ENCODE measurements around the gene ZBTB20.
A peak's percentile ranks its signal among the peaks of the same experiment; 100 is the strongest.
"Not testable (repeated sequence)": the region's sequence is repeated elsewhere in the genome, so short reads cannot be mapped to it uniquely, and the experiment has no call there.

The ZBTB20 gene

GRCh38 chr3:114709102-114709501 is 438.0 kb downstream of the ZBTB20 start:
- DNase-seq, result no peak

DNA sequence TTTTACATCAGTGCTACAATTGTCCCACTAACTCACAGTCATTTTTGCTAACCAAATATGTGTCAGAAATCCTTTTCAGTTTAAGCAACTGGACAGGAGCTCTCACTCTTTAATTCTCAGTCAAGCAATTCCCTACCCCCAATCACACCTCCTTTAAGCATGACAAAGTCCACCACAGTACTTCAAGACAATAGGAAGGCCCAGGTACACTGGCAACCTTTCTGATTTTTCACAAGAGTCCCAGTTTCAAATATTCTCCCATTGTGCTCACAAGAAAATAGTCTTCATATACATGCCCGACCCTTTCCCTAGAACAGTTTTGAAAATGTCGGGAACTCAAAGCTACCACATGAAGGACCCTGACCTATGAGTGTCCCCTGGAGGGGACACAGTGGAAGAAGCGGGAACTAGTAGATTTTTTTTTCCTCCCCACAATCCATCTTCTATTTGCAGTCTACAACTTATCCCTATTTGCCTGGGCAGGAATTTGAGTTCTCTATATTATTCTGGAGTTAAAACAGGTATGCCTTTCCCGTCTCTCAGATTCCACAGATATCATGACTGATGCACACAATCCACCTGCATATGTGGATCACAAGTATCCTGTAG is 439.7 kb downstream of the ZBTB20 start:
- DNase-seq, result no peak

DNA sequence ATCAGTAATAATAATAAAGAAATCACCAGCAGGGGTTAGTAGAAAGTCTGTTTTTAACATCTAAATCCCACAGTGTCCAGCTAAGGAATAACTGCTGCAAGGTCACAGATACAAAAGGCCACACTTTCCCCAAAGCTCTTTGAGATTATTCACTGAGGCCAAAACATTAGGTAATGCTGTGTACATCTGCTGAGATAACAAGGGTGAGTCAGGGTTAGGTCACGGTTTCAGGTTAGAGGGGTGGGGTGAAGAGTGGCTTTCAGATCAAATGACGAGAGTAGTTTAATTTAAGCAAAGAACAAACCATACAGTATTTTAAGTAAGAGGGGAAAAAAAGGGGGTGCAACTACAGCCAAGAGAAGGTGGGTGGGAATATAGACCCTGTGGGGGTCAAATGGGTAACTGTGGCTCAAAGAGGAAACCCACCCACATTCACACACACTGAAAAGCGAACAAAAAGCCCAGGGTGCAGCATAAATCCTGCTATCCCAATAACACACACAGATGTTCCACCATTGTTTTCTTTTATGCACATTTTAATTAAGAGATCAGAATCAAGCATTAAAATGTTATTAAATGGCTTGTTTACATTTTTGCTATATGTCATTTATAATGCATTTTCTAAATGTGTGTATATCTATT is 440.4 kb downstream of the ZBTB20 start:
- DNase-seq, result peak; percentile 17

DNA sequence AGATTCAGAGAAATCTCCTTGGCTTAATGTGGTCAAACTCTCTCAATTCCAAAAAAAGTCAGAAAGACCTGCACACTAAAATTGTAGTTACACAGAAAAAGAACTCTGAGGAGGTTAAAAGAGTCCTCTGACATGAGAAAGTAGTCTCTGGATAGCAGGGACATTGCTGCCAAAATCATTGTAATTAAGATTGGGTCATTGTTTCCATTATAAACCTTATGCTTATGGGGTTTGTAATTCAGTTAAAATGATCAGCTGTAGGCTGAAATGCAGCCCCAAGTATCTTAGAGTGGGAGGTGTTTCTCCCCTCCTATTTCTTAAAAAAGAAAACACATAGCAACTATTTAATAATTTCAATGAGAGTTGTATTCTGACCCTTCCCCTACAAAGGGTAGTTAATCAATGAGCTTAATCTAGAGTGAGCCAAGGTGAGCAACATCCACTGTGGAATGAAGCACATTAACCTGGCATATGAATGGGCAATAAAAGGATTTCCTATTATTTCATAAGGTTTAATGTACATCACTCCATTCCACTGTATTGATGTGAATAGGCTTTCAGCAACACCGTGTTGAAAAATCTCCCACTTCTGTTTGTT is 446.4 kb downstream of the ZBTB20 start:
- no peak for DNase-seq

- DNase-seq, result no peak
Measured at GRCh38 chr3:114698146-114699105, 448.7 kb downstream of the ZBTB20 start.

GRCh38 chr3:114697401-114697800 is 449.7 kb downstream of the ZBTB20 start:
- no peak for DNase-seq

DNA sequence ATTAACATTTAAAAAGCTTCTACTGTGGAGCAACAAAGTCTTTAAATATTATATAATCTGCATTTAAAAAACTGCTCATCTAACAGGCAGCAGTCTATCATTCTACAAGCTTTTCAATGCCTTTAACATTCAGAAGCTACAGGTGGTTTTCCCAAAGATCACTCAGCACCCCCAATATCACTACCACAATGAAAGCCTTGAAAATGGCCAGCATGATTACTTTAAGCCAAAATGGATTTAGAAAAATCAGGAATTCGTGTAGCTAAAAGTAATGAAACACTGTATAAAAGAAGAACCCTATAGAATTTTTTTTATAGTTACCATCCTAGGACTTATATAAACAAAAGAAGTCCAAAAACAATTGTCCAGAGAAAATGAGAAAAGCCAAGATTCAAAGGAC is 452.8 kb downstream of the ZBTB20 start:
- DNase-seq, result no peak

- DNase-seq, result no peak
Measured at GRCh38 chr3:114691871-114692270, 455.2 kb downstream of the ZBTB20 start.

DNA sequence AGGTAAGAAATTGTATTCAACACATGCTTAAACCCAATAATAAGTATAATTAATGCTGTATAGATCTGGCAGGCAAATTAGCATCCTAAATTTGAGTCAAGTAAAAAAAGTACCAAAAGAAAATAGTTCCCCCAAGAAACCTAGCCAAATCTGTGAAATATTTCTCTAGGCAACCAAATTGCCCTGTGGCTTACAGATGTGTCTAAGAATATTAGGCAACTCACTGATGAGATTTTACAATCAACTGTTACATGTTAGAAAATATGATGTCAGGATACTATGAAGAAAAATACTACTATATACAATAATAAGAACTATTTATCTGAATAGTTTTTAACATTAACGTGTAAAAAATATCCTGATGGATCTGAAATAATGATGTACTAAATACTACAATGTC is 456.2 kb downstream of the ZBTB20 start:
- DNase-seq, result no peak

DNA sequence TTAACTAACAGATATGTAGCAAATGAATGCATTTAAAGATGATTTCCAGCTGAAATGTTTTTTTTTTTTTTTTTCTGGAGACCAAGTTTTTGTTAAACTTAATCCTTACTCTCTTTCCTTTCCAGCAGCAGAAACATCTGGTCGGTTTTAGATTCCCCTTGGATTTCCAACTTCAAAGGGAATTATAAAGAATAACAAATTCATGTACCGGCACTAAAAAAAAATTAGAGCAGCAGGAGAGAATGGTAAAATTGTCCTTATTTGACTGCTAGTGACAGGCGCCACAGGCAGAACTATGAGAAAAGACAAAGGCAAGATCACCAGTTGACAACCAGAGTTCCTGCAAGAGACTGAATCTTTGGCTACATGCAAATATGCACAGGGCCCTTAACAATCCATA is 459.9 kb downstream of the ZBTB20 start:
- DNase-seq, result no peak

DNA sequence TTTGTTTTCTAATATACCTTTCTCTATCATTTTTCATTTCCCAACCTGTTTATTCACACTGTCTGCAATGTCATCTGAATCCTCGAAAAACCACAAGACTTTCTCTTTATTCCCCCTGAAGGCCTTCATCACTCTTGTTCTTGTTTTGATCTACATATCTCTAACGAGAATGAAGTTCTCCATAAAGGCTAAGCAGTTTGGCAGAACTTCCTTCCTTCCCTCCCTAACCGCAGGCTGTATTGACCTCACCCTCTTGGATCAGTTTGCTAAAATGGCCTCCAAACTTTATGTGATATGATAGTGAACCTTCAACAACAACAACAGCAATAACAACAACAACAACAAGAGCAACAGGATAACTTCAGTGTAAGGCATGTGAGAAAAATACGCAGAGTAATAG is 460.5 kb downstream of the ZBTB20 start:
- no peak for DNase-seq

DNA sequence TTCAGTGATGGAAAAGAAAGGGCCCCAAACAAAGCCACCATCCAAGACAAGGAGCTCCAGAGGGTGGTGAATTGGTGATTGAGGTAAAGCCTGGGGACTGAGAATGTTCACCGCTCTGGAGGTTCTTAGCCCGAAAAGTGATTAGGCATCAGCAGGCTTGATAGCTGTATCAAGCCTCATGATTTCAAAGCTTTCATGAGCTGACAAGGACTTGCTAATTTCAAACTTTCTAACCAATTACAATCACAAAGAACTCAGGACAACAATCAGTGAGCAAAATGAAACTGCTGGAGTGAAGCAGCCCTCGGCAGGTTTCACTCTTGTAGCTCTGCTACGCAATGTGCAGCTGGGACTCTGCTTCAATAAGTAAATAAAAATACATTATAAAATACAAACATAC is 461.9 kb downstream of the ZBTB20 start:
- no peak for DNase-seq

- no peak for DNase-seq
Measured at GRCh38 chr3:114680299-114680698, 466.8 kb downstream of the ZBTB20 start.

GRCh38 chr3:114679773-114680172 is 467.3 kb downstream of the ZBTB20 start:
- not testable (repeated sequence) for DNase-seq

DNA sequence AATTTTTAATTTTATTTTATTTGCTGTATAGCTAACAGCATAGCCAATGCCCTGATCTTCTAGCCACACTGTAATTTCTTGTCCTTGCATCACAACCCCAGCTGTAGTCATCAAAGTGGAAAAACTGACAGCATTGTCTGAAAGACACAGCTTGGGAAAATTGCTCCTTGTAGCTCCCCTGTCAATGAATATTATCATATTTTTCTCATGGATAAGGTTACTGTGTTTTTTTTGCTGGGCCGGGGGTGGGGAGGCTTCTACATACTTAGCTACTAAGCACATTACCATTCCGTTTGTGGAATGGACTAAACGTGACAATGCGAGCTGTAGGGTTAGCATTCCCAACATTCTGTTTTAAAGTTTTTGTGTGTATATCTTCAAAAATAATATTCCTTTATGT is 472.0 kb downstream of the ZBTB20 start:
- DNase-seq, result no peak

- DNase-seq, result no peak
Measured at GRCh38 chr3:114674036-114674435, 473.1 kb downstream of the ZBTB20 start.

- no peak for DNase-seq
Measured at GRCh38 chr3:114673481-114673880, 473.6 kb downstream of the ZBTB20 start.

DNA sequence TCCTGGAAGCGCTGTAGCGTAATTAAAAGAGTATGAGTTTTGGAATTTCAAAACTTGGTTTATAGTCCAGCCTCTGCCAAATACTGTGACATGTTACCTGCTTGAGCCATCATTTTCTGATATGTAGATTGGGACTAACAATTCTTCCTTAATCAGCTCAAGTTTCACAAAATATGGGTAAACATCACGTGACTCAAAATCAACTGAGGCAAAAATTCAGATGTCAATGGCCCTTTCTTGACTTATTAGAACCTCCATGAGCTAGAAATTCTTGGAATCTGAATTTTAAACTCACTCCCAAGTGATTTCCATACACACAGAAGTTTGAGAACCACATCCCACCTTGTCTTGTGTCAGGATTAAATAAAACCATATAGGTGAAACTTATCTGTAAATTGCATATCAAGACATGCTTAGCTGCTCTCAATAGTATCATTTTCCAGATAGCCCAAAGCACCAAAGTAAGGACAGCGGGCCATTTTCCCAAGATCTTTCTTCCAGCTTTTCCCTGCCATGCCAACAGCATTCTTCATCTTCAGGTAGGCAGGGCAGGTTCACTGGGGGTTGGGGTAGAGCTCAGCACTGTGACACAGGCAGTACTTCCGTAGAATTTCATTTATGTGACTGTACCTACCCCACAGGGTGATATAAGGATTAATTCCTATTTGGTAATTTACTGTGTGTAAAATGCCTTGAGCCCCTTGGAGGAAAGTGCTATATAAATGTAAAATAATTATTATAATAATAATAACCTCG is 474.2 kb downstream of the ZBTB20 start:
- DNase-seq, result no peak

GRCh38 chr3:114671741-114672510 is 475.2 kb downstream of the ZBTB20 start:
- DNase-seq, result no peak

DNA sequence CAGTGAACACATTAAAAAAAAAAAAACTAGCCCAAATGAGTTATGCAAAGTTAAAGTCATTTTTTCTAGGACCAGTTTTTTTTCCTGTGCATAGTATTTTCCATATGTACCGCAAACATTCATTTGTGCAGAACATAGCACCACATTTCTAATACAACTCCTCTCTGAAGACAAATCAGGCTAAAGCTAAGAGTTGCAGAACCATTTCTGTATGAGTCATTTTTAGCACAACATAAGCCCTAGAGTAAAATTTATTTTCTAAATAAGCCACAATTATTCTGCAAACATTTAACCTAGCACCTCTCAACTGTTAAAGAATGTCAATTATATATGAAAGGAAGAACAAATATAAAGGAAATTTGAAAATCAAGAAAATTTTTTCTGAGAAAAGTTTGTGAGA is 477.5 kb downstream of the ZBTB20 start:
- no peak for DNase-seq

- no peak for DNase-seq
Measured at GRCh38 chr3:114668099-114668498, 479.0 kb downstream of the ZBTB20 start.

GRCh38 chr3:114666623-114667022 is 480.5 kb downstream of the ZBTB20 start:
- no peak for DNase-seq

Measured in activated naive CD4-positive, alpha-beta T cell treated with Interleukin-2 at 50 U/mL for 16 hours (primary cell).